Stimulated activated CD4-positive, alpha-beta T cell treated with anti-CD3 and anti-CD28 coated beads, Interleukin-4, amount 100 ng/mL, for 1 hour (primary cell): ENCODE data around the gene OR10A5.
"Not testable (repeated sequence)": the region's sequence is repeated elsewhere in the genome, so short reads cannot be mapped to it uniquely, and the experiment has no call there.

Experiments
- DNase-seq: peaks from one replicate; pipeline ENCODE4 v3.0.0-alpha.2; 2020

The OR10A5 gene

GRCh38 chr11:6876325-6876724, 30.8 kb downstream of the OR10A5 start, which contains the start of gene OR10A4:
TSS of gene OR10A4 (plus strand) at chr11:6876625. CDS start at chr11:6876648, 23 bp downstream.
- DNase-seq, result no peak

GRCh38 chr11:6876914-6877313, 31.4 kb downstream of the OR10A5 start:
- DNase-seq, result no peak

GRCh38 chr11:6882751-6883150, 37.3 kb downstream of the OR10A5 start:
- DNase-seq, result no peak

- DNase-seq, result not testable (repeated sequence)
These were observed 42.2 kb downstream of the OR10A5 start for GRCh38 chr11:6887711-6888110.

- no peak for DNase-seq
These were observed 43.3 kb downstream of the OR10A5 start for GRCh38 chr11:6888830-6889229.

- no peak for DNase-seq
These were observed 44.4 kb downstream of the OR10A5 start for GRCh38 chr11:6889835-6890234.

- no peak for DNase-seq
These were observed 46.9 kb downstream of the OR10A5 start, which contains the start of gene OR2D2 for GRCh38 chr11:6892400-6892799. TSS of gene OR2D2 (minus strand) at chr11:6892500. CDS start at chr11:6892500, 0 bp downstream.

- no peak for DNase-seq
These were observed 48.6 kb downstream of the OR10A5 start for GRCh38 chr11:6894097-6894496.

- DNase-seq, result no peak
These were observed 49.5 kb downstream of the OR10A5 start for GRCh38 chr11:6895010-6895409.
